ENCODE results near the gene MGAT2. TPM values are rescaled to one million over a fixed set of nuclear protein-coding genes. Genes with fewer than 3 reads are reported as not detected.

Gene MGAT2
- total and polyA plus RNA-seq, 9 of the 15 experiments (the other 6 are each of a cell fraction or from before 2014, with no cell fraction given) = 0.03 to 33.3 (median 24.6) TPM; not detected in 1

- TF ChIP-seq VEZF1 (CRISPR knock-in tag; IDR thresholded peaks at IDR 0.05) (no peak), FOXO4 (CRISPR knock-in tag; IDR thresholded peaks at IDR 0.05) (no peak), GTF3C2 (IDR thresholded peaks at IDR 0.05; ENCODE audit: borderline replicate concordance, extremely low read depth, insufficient read length) (no peak), RUNX1 (IDR thresholded peaks at IDR 0.05; ENCODE audit: low read depth) (no peak), CLOCK (CRISPR knock-in tag; IDR thresholded peaks at IDR 0.05; ENCODE audit: borderline replicate concordance) (no peak), ZC3H4 (CRISPR knock-in tag; IDR thresholded peaks at IDR 0.05; ENCODE audit: borderline replicate concordance) (no peak), U2AF2 (optimal IDR thresholded peaks at IDR 0.05; ENCODE audit: low read depth, low read length) (no peak), ZFX (CRISPR knock-in tag; IDR thresholded peaks at IDR 0.05) (peak; percentile 76), ZNF121 (CRISPR knock-in tag; conservative IDR thresholded peaks at IDR 0.05) (no peak), TAL1 (IDR thresholded peaks at IDR 0.05) (no peak), L3MBTL2 (IDR thresholded peaks at IDR 0.05) (peak; percentile 53; the same call in 1 of the 2 replicates), MBD1 (CRISPR knock-in tag; IDR thresholded peaks at IDR 0.05) (no peak), POLR2H (tag; IDR thresholded peaks at IDR 0.05; ENCODE audit: low read depth) (peak; percentile 99), GATAD2A (IDR thresholded peaks at IDR 0.05) (no peak)
Measured at GRCh38 chr14:49585803-49586672, 34.6 kb upstream of the MGAT2 start, which contains the start of gene RPS29 (continued).

Data from K562 (cell line).